HG03025 (cell line): Measurements from ENCODE around the gene SULT1A3.
"Not testable (repeated sequence)": the region's sequence is repeated elsewhere in the genome, so short reads cannot be mapped to it uniquely, and the experiment has no call there.

Experiments used
- ATAC-seq: cut with Tn5 transposase; IDR thresholded peaks from one replicate; pipeline ENCODE4 v1.9.1; 2021; ENCODE audit warnings: mild to moderate bottlenecking, moderate library complexity; ENCODE audit not compliant: unreplicated experiment, low FRiP score

The SULT1A3 gene

DNA sequence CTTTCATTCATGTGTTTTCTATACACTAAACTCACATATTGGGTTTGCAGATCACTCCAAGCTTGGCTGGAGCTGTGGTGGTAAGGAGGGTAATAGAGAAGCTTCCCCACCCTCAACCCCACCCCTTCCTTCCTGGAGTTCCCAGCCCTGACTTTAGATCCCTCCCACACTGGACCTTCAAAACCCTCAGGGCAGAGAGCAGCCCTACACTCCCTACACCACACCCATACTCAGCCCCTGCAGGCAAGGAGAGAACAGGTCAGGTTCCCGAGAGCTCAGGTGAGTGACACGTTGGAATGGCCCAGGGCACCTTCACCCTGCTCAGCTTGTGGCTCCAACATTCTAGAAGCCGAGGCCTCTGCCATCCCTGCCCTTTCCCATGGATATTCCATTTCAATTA lies at the start of gene SULT1A3:
Gene SULT1A3, plus strand, starts transcription at position 207 of the 400 bp plus-strand sequence. CDS start 1,474 bp downstream, outside the sequence.
- not testable (repeated sequence) for ATAC-seq

DNA sequence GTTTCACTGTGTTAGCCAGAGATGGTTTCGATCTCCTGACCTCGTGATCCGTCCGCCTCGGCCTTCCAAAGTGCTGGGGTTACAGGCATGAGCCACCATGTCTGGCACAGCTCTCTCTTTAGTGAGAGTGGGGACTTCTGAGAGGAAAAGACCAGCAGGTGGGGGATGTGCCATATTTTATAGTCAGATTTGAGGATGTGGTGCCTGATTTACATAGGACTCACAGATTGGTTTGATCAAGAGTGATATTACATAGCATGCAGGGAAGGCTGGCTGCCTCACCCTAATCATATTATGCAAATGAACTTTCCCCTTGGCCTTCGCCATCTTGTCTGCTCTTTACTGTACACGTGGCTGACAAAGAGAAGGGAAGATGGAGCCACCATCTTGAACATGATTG lies 48.0 kb upstream of the SULT1A3 start:
- no peak for ATAC-seq

DNA sequence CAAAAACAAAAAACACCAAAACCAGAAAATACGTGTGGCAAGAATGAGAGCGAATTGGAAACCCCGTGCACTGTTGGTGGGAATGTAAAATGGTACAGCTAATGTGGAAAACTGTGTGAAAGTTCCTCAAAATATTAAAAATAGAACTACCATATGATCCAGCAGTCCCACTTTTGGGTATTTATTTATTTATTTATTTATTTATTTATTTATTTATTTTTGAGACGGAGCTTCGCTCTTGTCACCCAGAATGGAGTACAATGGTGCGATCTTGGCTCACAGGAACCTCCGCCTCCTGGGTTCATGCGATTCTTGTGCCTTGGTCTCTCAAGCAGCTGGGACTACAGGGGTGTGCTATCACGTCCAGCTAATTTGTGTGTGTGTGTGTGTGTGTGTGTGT lies 46.5 kb upstream of the SULT1A3 start:
- ATAC-seq: no peak

DNA sequence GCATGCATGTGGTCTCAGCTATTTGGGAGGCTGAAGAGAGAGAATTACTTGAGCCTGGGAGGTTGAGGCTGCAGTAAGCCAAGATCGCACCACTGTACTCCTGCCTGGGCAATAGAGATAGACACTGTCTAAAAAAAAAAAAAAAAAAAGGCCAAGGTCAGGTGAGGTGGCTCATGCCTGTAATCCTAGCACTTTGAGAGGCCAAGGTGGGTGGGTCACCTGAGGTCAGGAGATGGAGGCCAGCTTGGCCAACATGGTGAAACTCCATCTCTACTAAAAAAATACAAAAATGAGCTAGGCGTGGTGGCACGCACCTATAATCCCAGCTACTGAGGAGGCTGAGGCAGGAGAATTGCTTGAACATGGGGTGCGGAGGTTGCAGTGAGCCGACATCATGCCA lies 43.9 kb upstream of the SULT1A3 start:
- no peak for ATAC-seq

DNA sequence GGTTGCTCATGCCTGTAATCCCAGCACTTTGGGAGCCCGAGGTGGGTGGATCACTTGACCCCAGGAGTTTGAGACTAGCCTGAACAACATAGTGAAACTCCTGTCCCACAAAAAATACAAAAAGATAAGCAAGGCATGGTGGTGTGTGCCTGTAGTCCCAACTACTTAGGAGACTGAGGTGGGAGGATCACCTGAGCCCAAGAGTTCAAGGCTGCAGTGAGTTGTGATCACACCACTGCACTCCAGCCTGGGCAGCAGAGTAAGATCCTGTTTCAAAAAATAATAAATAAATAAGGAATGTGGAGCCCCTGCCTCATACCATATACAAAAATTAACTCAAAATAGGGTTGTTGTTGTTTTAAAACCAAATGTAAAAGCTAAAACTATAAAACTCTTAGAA lies 41.8 kb upstream of the SULT1A3 start:
- ATAC-seq: no peak

DNA sequence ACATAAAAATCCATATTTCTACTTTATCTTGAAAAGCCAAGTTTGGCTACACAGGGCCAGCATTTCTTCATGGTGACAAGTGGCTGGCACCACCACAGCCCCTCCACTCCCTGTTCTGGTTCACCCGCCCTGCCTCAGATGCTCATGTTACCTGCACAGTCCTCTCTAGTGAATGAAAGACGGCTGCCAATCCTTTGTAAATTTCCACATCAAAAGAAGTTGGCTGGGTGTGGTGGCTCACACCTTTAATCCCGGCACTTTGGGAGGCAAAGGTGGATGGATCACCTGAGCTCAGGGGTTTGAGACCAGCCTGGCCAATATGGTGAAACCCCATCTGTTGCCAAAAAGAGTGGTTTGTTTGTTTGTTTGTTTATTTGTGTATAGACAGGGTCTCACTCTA lies 35.5 kb upstream of the SULT1A3 start:
- no peak for ATAC-seq

GRCh38 chr16:30166202-30166902 lies 32.7 kb upstream of the SULT1A3 start:
- no peak for ATAC-seq

DNA sequence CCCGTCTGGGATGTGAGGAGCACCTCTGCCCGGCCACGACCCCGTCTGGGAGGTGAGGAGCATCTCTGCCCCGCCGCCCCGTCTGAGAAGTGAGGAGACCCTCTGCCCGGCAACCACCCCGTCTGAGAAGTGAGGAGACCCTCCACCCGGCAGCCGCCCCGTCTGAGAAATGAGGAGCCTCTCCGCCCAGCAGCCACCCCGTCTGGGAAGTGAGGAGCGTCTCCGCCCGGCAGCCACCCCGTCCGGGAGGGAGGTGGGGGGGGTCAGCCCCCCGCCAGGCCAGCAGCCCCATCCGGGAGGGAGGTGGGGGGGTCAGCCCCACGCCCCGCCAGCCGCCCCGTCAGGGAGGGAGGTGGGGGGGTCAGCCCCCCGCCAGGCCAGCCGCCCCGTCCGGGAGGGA lies 30.3 kb upstream of the SULT1A3 start:
- ATAC-seq: not testable (repeated sequence)

- ATAC-seq: not testable (repeated sequence)
Observed at GRCh38 chr16:30169416-30169815, 29.6 kb upstream of the SULT1A3 start.

DNA sequence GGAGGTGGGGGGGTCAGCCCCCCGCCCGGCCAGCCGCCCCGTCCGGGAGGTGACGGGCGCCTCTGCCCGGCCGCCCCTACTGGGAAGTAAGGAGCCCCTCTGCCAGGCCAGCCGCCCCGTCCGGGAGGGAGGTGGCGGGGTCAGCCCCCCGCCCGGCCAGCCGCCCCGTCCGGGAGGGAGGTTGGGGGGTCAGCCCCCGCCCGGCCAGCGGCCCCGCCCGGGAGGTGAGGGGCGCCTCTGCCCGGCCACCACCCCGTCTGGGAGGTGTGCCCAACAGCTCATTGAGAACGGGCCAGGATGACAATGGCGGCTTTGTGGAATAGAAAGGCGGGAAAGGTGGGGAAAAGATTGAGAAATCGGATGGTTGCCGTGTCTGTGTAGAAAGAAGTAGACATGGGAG lies 28.9 kb upstream of the SULT1A3 start:
- ATAC-seq: not testable (repeated sequence)

- ATAC-seq: no peak
Observed at GRCh38 chr16:30173054-30173453, 26.0 kb upstream of the SULT1A3 start.

DNA sequence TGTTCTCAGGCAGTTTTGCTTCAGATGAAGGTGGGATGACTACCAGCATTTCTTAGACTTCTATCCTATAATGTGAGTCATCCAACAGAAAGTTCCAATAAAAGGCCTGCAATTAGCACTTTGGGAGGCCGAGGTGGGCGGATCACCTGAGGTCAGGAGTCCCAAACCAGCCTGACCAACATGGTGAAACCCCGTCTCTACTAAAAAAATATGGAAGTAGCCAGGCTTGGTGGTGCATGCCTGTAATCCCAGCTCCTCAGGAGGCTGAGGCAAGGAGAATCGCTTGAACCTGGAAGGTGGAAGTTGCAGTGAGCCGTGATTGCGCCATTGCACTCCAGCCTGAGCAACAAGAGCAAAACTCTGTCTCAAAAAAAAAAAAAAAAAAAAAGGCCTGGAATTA lies 22.2 kb upstream of the SULT1A3 start:
- ATAC-seq: not testable (repeated sequence)

GRCh38 chr16:30179195-30179594 lies 19.9 kb upstream of the SULT1A3 start:
- ATAC-seq: no peak

- no peak for ATAC-seq
Observed at GRCh38 chr16:30179931-30180330, 19.1 kb upstream of the SULT1A3 start.

DNA sequence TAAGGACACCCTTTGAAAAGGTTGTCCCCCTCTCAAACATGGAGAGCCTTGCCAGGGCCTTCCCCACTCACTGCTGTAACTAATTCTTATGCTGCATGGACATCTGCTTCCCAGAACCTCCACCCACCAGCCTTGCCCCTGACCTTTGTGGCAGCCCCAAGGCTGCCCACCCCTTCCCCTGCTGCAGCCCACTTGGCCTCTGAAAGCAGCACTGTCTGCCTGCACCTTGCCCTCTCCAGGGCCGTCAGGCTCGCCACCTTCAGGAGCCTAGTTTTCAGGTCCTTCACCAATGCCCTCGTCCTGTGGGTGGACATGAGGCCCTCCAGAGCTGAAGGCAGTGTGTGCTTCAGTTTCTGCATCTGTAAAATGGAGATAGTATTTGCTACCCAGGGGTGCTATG lies 18.3 kb upstream of the SULT1A3 start:
- no peak for ATAC-seq

- ATAC-seq: peak; percentile 42
Observed at GRCh38 chr16:30183233-30184095, 15.6 kb upstream of the SULT1A3 start, which contains the start of gene CORO1A. CORO1A (plus strand) TSS chr16:30183602; CDS start chr16:30185210, 1,608 bp downstream.

GRCh38 chr16:30184096-30184890 lies 14.8 kb upstream of the SULT1A3 start:
- peak; percentile 31 for ATAC-seq

- ATAC-seq: no peak
Observed at GRCh38 chr16:30184891-30185682, 14.0 kb upstream of the SULT1A3 start.

DNA sequence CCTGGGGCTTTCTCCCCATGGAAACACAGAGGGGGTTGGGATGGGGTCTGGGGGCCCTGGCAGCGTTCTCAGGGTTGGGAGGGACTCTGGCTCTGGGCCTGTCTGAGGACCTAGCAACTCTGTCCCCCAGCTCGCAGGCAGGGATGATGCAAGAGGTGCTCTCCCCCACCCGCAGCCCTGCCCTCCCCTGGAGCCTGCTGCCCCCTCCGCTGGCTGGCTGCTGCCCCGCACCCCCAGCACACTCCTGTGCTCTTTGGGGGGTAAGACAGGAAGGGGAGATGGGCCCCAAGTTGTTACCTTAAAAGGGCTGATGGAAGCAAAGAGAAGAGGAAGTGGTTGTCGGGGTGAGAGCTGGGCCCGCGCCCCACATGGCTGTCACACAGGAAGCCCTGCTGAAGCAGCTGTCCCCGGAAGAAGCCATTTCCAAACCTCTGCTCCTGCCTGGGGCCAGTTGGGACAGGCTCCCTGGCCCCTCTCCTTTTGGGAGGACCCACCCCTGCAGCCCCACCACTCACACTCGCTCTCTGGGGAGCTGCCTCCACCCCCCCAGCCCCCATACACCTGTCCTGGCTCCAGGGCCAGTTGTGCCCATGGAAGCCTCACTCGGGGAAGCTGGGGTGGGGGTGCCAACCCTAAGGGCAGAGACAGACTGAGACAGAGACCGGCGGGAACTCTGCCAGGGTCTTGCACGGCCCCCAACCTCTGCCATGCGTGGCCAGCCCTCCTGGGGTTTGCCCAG lies 13.2 kb upstream of the SULT1A3 start:
- ATAC-seq: no peak
